DMS53 treated with DMSO at 0.1 percent for 48 hours (cell line): ENCODE results near the gene KCNK3.

Source experiments
- DNase-seq: peaks from one replicate; lab custom pipeline; 2025; ENCODE audit not compliant: unreplicated experiment; lab: John Stamatoyannopoulos, UW

KCNK3 gene

DNA sequence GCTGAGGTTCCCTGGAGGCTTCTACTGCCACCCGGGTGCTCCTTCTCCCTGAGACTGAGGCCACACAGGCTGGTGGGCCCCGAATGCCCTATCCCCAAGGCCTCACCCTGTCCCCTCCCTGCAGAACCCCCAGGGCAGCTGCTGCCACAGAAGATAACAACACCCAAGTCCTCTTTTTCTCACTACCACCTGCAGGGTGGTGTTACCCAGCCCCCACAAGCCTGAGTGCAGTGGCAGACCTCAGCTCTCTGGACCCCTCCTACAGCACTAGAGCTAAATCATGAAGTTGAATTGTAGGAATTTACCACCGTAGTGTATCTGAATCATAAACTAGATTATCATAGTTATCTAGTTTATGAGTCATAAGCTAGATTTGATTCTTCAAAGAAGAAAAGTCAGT, 86.0 kb downstream of the KCNK3 start:
- DNase-seq: no peak

GRCh38 chr2:26780203-26780760, 87.8 kb downstream of the KCNK3 start:
- DNase-seq: no peak
